Measurements from ENCODE around the gene ADORA3.

The ADORA3 gene

DNA sequence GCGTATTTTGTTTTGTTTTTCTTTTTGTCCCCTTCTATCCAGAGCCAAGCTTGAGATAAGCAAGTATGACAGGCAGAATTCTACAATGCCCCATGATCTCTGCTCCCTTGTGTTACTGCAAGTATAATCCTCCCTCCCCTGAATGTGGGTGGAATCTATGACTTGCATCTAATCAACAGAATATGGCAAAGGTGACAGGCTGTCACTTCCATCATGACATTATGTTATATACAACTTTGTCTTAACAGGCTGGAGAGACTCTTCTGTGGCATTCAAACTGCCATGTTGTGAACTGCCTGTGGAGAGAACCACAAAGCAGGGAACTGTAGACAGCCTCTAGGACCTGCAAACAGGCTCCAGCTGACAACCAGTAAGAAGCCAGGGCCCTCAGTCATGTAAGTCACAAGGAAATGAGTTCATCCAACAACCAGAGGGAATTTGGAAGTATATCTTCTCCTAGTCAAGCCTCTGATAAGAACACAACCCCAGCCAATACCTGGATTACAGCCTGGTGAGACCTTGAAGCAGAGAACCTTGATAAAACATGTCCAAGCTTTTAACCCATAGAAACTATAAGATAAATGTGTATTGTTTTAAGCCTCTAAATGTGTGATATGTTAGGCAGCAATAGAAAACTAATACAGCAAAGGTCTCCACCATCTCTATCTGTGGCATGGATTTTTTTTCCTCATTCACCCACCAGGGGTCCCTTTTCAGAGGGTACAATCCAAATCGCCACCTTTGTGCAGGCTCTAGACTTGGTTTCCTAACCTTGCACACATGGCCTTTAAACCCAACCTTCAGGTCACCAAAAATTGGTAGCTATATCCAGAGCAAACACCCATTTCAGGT is 35.3 kb downstream of the ADORA3 start:
- no peak overlapping the region for H3K4me3 ChIP-seq (ENCODE audit: low read length)
- peaks cover 3% of the 10 kb centered on the region for H3K4me1 ChIP-seq (ENCODE audit: control insufficient read depth, insufficient read depth, low read length)
- peaks cover 10% of the 10 kb centered on the region for H3K36me3 ChIP-seq (ENCODE audit: control insufficient read depth, insufficient read depth, low read length)
- no peak overlapping the region for H3K9ac ChIP-seq (ENCODE audit: low read length)
- H3K27ac ChIP-seq (ENCODE audit: low read depth, low read length) = no peak overlapping the region
- H3K27me3 ChIP-seq (ENCODE audit: control insufficient read depth, insufficient read depth, low read length) = no peaks in the 10 kb centered on the region

DNA sequence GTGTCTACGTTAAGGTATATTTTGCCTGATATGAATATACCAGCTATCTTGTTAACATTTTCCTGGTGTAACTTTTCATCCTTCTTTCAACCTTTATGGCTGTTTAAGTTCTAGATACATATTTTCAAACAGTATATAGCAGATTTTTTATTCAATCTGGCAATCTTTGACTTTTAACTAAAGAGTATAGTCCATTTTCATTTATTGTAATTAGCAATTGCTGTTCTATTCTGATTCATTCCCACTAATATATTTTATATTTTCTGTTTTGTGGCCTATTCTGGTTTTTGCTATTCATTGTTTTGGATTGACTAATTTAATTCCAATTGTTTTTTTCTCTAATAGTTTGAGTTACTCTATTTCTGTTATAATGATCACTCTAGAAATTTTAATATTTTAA is 37.0 kb downstream of the ADORA3 start:
- no peaks in the 10 kb centered on the region for H3K27me3 ChIP-seq (ENCODE audit: control insufficient read depth, insufficient read depth, low read length)
- H3K4me3 ChIP-seq (ENCODE audit: low read length) = no peak overlapping the region
- H3K9ac ChIP-seq (ENCODE audit: low read length) = no peak overlapping the region
- no peak overlapping the region for H3K27ac ChIP-seq (ENCODE audit: low read depth, low read length)
- peaks cover 7% of the 10 kb centered on the region for H3K4me1 ChIP-seq (ENCODE audit: control insufficient read depth, insufficient read depth, low read length)
- H3K36me3 ChIP-seq (ENCODE audit: control insufficient read depth, insufficient read depth, low read length) = peaks cover 9% of the 10 kb centered on the region

DNA sequence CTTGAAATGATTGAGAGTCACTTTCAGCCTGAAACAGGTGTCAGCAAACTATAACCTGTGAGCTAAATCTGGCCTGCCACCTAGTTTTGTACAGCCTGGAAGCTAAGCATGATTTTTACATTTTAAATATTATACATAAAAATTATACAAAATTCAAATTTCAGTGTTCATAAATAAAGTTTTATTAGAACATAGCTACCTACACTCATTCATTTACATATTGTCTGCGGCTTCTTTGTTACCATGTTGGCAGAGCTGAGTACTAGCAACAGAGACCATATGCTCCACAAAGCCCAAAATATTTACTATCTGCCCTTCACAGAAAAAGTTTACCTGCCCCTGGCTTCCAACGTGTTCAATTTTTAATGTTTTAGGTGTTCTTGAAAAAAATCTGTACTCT is 37.7 kb downstream of the ADORA3 start:
- H3K4me3 ChIP-seq (ENCODE audit: low read length) = no peak overlapping the region
- H3K27me3 ChIP-seq (ENCODE audit: control insufficient read depth, insufficient read depth, low read length) = no peaks in the 10 kb centered on the region
- H3K36me3 ChIP-seq (ENCODE audit: control insufficient read depth, insufficient read depth, low read length) = peaks cover 10% of the 10 kb centered on the region
- peaks cover 7% of the 10 kb centered on the region for H3K4me1 ChIP-seq (ENCODE audit: control insufficient read depth, insufficient read depth, low read length)
- no peak overlapping the region for H3K27ac ChIP-seq (ENCODE audit: low read depth, low read length)
- H3K9ac ChIP-seq (ENCODE audit: low read length) = no peak overlapping the region

DNA sequence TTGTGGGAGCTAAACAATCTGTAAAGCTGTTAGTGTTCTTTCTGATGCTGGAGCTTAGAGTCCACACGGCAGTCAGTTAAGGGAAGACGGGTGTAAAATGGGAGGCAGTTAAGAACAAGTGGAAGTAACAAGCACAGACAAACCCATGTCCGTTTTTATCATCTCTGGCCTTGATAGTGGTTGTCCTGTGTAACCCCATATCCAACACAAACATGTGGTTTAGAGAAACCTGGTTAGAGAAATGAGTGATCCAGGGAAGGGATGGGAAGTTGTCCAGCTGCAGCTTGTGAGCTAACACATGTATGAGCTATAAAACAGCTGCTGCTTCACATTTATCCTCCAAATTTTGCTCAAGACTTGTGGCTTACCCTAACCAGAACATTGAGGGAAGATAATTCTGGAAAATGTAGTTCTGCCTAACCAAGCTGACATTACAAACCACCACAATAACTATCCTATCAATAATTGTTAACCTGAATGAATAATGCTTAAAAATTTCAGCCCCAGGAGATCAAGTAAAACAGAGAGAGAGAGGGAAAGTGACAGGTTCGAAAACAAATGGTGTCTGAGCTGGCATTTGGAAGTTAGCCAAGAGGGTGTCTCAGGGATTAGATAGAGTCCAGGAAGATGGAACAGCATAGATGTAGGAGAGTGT is 40.3 kb downstream of the ADORA3 start:
- Histone ChIP-seq H3K27me3 (ENCODE audit: control insufficient read depth, insufficient read depth, low read length) (no peaks in the 10 kb centered on the region), H3K9ac (ENCODE audit: low read length) (no peak overlapping the region), H3K36me3 (ENCODE audit: control insufficient read depth, insufficient read depth, low read length) (peaks cover 15% of the 10 kb centered on the region), H3K4me3 (ENCODE audit: low read length) (no peak overlapping the region), H3K4me1 (ENCODE audit: control insufficient read depth, insufficient read depth, low read length) (peaks cover 7% of the 10 kb centered on the region), H3K27ac (ENCODE audit: low read depth, low read length) (peak overlapping the region; percentile 48)

DNA sequence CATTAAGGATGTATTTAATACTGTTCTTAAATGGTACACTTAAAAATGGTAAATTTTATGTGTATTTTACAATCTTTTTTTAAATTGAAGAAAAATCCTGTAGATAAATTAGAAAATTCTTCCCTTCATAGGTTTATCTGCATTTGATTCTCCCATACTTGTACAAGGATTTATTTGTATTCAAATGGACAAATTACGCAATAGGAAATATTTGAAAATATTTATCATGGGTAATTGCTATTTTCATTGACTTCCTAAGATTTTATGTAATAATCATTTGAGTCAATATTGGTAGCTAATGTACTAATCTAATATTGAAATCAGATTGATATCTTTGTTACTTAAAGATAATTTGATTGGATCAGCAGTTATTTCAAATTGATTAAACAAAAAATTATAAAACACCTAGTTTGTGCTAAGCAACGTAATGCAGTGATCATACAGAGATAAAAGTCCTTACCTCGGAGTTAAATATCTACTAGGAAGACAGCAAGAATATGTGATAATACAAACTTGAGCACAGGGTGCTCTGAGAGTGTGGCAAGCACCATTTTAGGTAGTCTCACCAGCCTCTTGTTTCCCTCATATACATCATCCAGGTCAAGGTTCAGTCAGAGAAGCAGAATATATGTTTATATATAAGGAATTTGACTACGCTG is 40.9 kb downstream of the ADORA3 start:
- no peak overlapping the region for H3K4me3 ChIP-seq (ENCODE audit: low read length)
- peaks cover 7% of the 10 kb centered on the region for H3K4me1 ChIP-seq (ENCODE audit: control insufficient read depth, insufficient read depth, low read length)
- H3K27ac ChIP-seq (ENCODE audit: low read depth, low read length) = peak overlapping the region; percentile 48
- H3K36me3 ChIP-seq (ENCODE audit: control insufficient read depth, insufficient read depth, low read length) = peaks cover 13% of the 10 kb centered on the region
- no peaks in the 10 kb centered on the region for H3K27me3 ChIP-seq (ENCODE audit: control insufficient read depth, insufficient read depth, low read length)
- H3K9ac ChIP-seq (ENCODE audit: low read length) = no peak overlapping the region

DNA sequence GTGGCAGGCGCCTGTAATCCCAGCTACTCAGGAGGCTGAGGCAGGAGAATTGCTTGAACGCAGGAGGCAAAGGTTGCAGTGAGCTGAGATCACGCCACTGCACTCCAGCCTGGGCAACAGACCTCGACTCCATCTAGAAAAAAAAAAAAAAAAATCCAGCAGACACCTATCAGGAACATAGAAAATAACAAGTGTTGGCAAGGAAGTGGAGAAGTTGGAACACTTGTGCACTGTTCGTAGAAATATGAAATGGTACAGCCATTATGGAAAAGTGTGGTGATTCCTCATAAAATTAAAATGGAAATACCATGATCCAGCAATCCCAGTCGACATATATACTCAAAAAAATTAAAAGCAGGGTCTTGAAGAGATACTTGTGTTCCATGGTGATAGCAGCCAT is 41.7 kb downstream of the ADORA3 start:
- Histone ChIP-seq H3K4me3 (ENCODE audit: low read length) (no peak overlapping the region), H3K9ac (ENCODE audit: low read length) (no peak overlapping the region), H3K4me1 (ENCODE audit: control insufficient read depth, insufficient read depth, low read length) (peaks cover 7% of the 10 kb centered on the region), H3K27ac (ENCODE audit: low read depth, low read length) (no peak overlapping the region), H3K27me3 (ENCODE audit: control insufficient read depth, insufficient read depth, low read length) (no peaks in the 10 kb centered on the region), H3K36me3 (ENCODE audit: control insufficient read depth, insufficient read depth, low read length) (peaks cover 17% of the 10 kb centered on the region)

DNA sequence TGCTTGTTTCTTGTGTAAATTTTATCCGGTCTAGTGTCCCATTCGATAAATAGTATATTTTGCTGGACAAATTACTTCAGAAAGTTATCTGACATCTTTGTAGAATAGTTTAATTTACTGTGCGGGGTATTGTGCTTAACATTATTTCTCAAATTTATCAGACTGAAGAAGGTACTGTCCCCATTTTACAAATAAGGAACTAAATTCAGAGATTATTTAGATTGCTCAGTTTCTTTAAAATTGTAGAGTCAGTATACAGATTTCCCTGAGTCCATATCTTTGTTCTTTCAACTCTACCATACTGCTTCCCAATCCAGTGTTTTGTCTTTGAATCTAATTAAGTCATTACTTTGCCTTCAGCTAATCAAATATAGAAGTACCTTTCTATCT is 47.8 kb downstream of the ADORA3 start:
- Histone ChIP-seq H3K4me1 (ENCODE audit: control insufficient read depth, insufficient read depth, low read length) (peaks cover 8% of the 10 kb centered on the region), H3K4me3 (ENCODE audit: low read length) (no peak overlapping the region), H3K9ac (ENCODE audit: low read length) (no peak overlapping the region), H3K27me3 (ENCODE audit: control insufficient read depth, insufficient read depth, low read length) (no peaks in the 10 kb centered on the region), H3K36me3 (ENCODE audit: control insufficient read depth, insufficient read depth, low read length) (peaks cover 15% of the 10 kb centered on the region), H3K27ac (ENCODE audit: low read depth, low read length) (no peak overlapping the region)

DNA sequence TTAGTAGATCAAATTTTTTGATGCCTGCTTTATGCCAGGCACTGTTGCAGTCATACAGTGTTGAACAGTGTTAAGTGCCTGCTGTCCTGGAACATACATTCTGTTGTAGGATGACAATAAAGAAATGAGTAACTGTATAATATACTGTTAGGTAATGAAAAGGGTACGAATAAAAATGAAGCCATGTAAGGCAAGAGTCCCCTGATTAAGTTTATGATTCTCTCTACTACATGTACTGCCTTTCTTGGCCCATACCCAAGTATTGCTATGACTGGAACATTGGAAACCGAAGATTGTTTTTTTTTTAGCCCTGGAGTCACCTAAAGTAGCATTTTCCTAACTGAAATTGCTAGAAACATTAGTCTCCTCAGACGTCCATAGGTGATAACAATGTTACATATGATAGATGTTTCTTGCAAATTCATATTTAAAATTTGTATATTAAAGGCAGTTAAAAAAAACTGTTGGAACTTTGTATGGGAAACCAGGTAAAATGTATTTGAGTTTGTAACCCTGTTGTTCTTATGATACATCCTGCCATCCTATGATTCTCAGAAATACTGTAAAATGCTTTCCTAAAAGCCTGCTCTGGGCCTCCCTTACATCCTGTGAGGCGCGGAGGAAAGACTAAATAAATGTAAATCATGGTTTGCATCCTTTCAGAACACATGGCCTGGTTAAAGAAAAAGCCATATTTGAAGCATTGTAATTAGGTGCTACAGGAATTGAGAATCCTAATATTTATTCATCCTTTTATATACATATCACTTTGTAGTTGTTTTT is 48.4 kb downstream of the ADORA3 start:
- H3K4me3 ChIP-seq (ENCODE audit: low read length) = no peak overlapping the region
- no peak overlapping the region for H3K9ac ChIP-seq (ENCODE audit: low read length)
- no peak overlapping the region for H3K27ac ChIP-seq (ENCODE audit: low read depth, low read length)
- no peaks in the 10 kb centered on the region for H3K27me3 ChIP-seq (ENCODE audit: control insufficient read depth, insufficient read depth, low read length)
- peaks cover 14% of the 10 kb centered on the region for H3K4me1 ChIP-seq (ENCODE audit: control insufficient read depth, insufficient read depth, low read length)
- H3K36me3 ChIP-seq (ENCODE audit: control insufficient read depth, insufficient read depth, low read length) = peaks cover 13% of the 10 kb centered on the region

DNA sequence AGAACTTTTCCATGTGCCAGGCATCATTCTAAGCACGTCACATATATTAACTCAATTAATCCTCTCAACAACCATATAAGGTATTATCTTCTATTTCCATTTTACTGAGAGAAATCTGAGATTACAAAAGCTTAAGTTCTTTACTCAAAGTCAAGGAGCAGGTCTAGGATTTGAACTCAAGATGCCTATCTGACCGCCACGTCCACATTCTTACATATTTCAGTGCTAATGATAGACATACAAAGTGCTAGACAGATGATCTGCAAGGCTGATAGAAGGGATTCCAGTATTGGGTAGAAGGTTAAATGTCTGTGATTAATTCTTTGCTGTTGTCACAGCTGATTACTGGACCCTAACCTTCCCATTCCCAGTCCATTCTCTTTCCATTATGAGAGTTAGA is 49.7 kb downstream of the ADORA3 start:
- Histone ChIP-seq H3K27ac (ENCODE audit: low read depth, low read length) (no peak overlapping the region), H3K9ac (ENCODE audit: low read length) (no peak overlapping the region), H3K27me3 (ENCODE audit: control insufficient read depth, insufficient read depth, low read length) (no peaks in the 10 kb centered on the region), H3K36me3 (ENCODE audit: control insufficient read depth, insufficient read depth, low read length) (peaks cover 11% of the 10 kb centered on the region), H3K4me1 (ENCODE audit: control insufficient read depth, insufficient read depth, low read length) (peaks cover 14% of the 10 kb centered on the region), H3K4me3 (ENCODE audit: low read length) (no peak overlapping the region)

DNA sequence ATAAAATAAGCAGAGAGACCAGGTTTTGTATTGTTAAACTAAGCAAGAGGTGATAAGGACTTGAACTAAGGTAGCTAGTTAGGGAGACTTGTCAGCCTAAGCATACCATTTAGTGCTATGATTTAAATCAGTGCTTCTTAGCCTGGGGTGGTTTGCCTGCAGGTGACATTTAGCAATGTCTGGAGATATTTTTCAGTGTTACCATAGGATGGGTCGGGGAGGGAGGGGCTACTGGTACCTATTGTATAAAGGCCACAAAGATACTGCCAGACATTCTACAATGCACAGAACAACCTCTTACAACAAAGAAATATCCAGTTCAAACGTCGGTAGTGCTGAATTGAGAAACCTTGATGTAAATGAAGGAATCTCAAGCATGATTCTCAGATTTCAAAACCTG is 50.9 kb downstream of the ADORA3 start:
- Histone ChIP-seq H3K27ac (ENCODE audit: low read depth, low read length) (no peak overlapping the region), H3K4me1 (ENCODE audit: control insufficient read depth, insufficient read depth, low read length) (peaks cover 14% of the 10 kb centered on the region), H3K4me3 (ENCODE audit: low read length) (no peak overlapping the region), H3K27me3 (ENCODE audit: control insufficient read depth, insufficient read depth, low read length) (no peaks in the 10 kb centered on the region), H3K36me3 (ENCODE audit: control insufficient read depth, insufficient read depth, low read length) (peaks cover 7% of the 10 kb centered on the region), H3K9ac (ENCODE audit: low read length) (no peak overlapping the region)

DNA sequence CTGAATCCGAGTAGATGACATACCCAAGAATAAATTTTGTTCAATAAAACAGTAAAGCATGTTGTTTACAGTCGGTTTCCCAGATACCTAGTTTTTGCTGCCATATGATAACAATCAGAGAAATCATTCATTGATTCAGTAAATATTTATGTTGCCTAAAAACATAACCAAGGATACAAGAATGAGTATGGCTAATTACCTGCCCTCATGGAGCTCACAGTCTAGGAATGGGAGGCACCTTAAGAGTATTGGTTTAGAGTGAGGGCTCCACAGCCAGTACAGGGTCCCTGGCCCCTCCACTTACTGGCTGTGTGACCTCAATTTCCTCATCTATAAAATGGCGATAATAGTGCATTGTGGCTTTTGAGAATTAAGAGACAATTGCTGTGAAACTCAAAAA is 53.2 kb downstream of the ADORA3 start:
- no peaks in the 10 kb centered on the region for H3K36me3 ChIP-seq (ENCODE audit: control insufficient read depth, insufficient read depth, low read length)
- peak overlapping the region; percentile 86 for H3K4me3 ChIP-seq (ENCODE audit: low read length)
- no peak overlapping the region for H3K9ac ChIP-seq (ENCODE audit: low read length)
- H3K27me3 ChIP-seq (ENCODE audit: control insufficient read depth, insufficient read depth, low read length) = no peaks in the 10 kb centered on the region
- H3K27ac ChIP-seq (ENCODE audit: low read depth, low read length) = no peak overlapping the region
- peaks cover 12% of the 10 kb centered on the region for H3K4me1 ChIP-seq (ENCODE audit: control insufficient read depth, insufficient read depth, low read length)

DNA sequence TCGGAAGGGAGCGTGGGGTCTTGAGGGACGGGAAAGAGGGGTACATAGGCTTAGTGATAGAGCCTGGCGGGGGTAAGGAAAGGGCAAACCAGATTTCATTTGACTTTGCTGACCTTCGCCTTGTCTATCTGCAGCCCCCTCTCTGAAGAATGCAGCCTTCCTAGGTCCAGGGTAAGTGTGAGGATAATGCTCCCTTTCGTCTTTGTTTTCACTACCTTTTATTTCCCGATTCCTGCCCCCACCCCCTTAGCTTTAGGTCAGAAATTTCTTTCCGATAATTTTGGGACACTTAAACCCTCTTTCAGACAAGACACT is 53.8 kb downstream of the ADORA3 start:
- peak overlapping the region; percentile 90 for H3K27ac ChIP-seq (ENCODE audit: low read depth, low read length)
- peak overlapping the region; percentile 86 for H3K4me3 ChIP-seq (ENCODE audit: low read length)
- H3K4me1 ChIP-seq (ENCODE audit: control insufficient read depth, insufficient read depth, low read length) = peaks cover 12% of the 10 kb centered on the region
- H3K36me3 ChIP-seq (ENCODE audit: control insufficient read depth, insufficient read depth, low read length) = no peaks in the 10 kb centered on the region
- no peaks in the 10 kb centered on the region for H3K27me3 ChIP-seq (ENCODE audit: control insufficient read depth, insufficient read depth, low read length)
- peak overlapping the region; percentile 92 for H3K9ac ChIP-seq (ENCODE audit: low read length)
